HCT116 (cell line): Measurements from ENCODE around the gene ZBTB24. TPM values are rescaled to one million over a fixed set of nuclear protein-coding genes. Genes with fewer than 3 reads are reported as not detected.

Source experiments
- ATAC-seq: fragments of 200-7000 bp; cut with Tn5 transposase; 2 replicates; pipeline ENCODE4 v1.9.1; 2020; ENCODE audit warnings: mild to moderate bottlenecking, moderate library complexity
- BruUV-seq: library from RNA; stranded (reverse); fragments of 400-500 nt; replicated peaks from 2 replicates; lab custom pipeline; 2021; lab: Mats Ljungman, UMichigan
- CTCF ChIA-PET: fragments of 300-600 bp; sonication (Branson Sonifier 250); formaldehyde crosslinking; loops from one replicate; lab custom pipeline; 2021; ENCODE audit warnings: antibody characterized with exemption; lab: Charles Lee
- POLR2A ChIA-PET: fragments of 300-600, 350-600 bp; sonication (Branson Sonifier 250); formaldehyde crosslinking; loops from one replicate; lab custom pipeline; 2021; ENCODE audit warnings: antibody characterized with exemption; lab: Charles Lee
- RAD21 ChIA-PET, 2 experiments: fragments of 300-600 bp; sonication (Branson Sonifier 250); formaldehyde crosslinking; loops; one replicate each; lab custom pipeline; 2023; ENCODE audit warnings: low total read pairs in 2 of 2; ENCODE audit not compliant: uncharacterized antibody in 2 of 2, unreplicated experiment in 2 of 2, low non-redundant PET in 1 of 2; lab: Charles Lee
- DNase-seq: peaks from one replicate; pipeline ENCODE4 v3.0.0-alpha.2; 2010; ENCODE audit warnings: low read depth, low spot score
- H2AFZ ChIP-seq: fragments of 200-600 bp; shearing (Covaris generic), sonication (generic); 2 replicates; pipeline ENCODE4 v1.6.1; 2017; ENCODE audit warnings: low read depth, mixed run types, mixed read lengths, antibody characterized with exemption, low read length; ENCODE audit not compliant: poor library complexity, severe bottlenecking
- H3K27ac ChIP-seq: 2 replicates; pipeline ENCODE4 v1.5.1; 2012; ENCODE audit warnings: low read depth, low read length
- H3K27me3 ChIP-seq: fragments of 200-600 bp; sonication (generic); 2 replicates; pipeline ENCODE4 v1.6.1; 2016; ENCODE audit warnings: mixed run types, low read length, mixed read lengths; ENCODE audit not compliant: insufficient read depth
- H3K36me3 ChIP-seq, 2 experiments: fragments of 200-500 bp in 1 of 2; fragments of 200-600 bp in 1 of 2; sonication (Bioruptor generic) in 1 of 2; sonication (generic) in 1 of 2; 2 replicates each; pipeline versions ENCODE4 v1.5.1 to v1.6.1; 2014 to 2016; ENCODE audit warnings: low read length in 2 of 2, inconsistent platforms in 1 of 2, mixed read lengths in 1 of 2, mixed run types in 1 of 2; ENCODE audit not compliant: insufficient read depth in 2 of 2, control insufficient read depth in 1 of 2
- H3K4me1 ChIP-seq, 2 experiments: fragments of 200-600 bp in 1 of 2; sonication (generic) in 1 of 2; 2 replicates each; pipeline versions ENCODE4 v1.5.1 to v1.6.1; 2012 to 2017; ENCODE audit warnings: low read length in 2 of 2, inconsistent platforms in 1 of 2, mild to moderate bottlenecking in 1 of 2, mixed read lengths in 1 of 2, mixed run types in 1 of 2, moderate library complexity in 1 of 2; ENCODE audit not compliant: insufficient read depth in 2 of 2, control insufficient read depth in 1 of 2
- H3K4me2 ChIP-seq: fragments of 200-600 bp; sonication (generic); 2 replicates; pipeline ENCODE4 v1.6.1; 2017; ENCODE audit warnings: mixed run types, low read length, mixed read lengths
- H3K4me3 ChIP-seq, 2 experiments: fragments of 200-600 bp in 1 of 2; sonication (generic) in 1 of 2; replicated peaks in 1 of 2; 2 replicates each; pipeline ENCODE4 v1.5.1; 2011 to 2016; ENCODE audit warnings: low read length in 2 of 2, control low read depth in 1 of 2, low read depth in 1 of 2, mild to moderate bottlenecking in 1 of 2, mixed read lengths in 1 of 2, mixed run types in 1 of 2
- H3K79me2 ChIP-seq: fragments of 200-600 bp; sonication (generic); 2 replicates; pipeline ENCODE4 v1.6.1; 2017; ENCODE audit warnings: mild to moderate bottlenecking, mixed run types, low read length, moderate library complexity, mixed read lengths; ENCODE audit not compliant: insufficient read depth
- H3K9ac ChIP-seq: fragments of 200-600 bp; sonication (generic); 2 replicates; pipeline ENCODE4 v1.6.1; 2016; ENCODE audit warnings: low read length, mixed read lengths
- H3K9me2 ChIP-seq: fragments of 200-600 bp; sonication (generic), shearing (Covaris generic); 2 replicates; pipeline ENCODE4 v1.6.1; 2017; ENCODE audit warnings: mixed run types, mild to moderate bottlenecking, moderate library complexity; ENCODE audit not compliant: insufficient read depth
- H3K9me3 ChIP-seq, 2 experiments: fragments of 200-500 bp in 1 of 2; fragments of 200-600 bp in 1 of 2; sonication (Bioruptor generic) in 1 of 2; sonication (generic) in 1 of 2; 2 replicates each; pipeline ENCODE4 v1.6.1; 2014 to 2017; ENCODE audit warnings: low read length in 2 of 2, mixed read lengths in 2 of 2, inconsistent platforms in 1 of 2, low read depth in 1 of 2, mild to moderate bottlenecking in 1 of 2, mixed run types in 1 of 2, moderate library complexity in 1 of 2; ENCODE audit not compliant: control insufficient read depth in 1 of 2, insufficient read depth in 1 of 2
- H4K20me1 ChIP-seq: fragments of 200-600 bp; sonication (generic), shearing (Covaris generic); 2 replicates; pipeline ENCODE4 v1.6.1; 2017; ENCODE audit warnings: mixed run types, mild to moderate bottlenecking, moderate library complexity; ENCODE audit not compliant: insufficient read depth
- CEBPB ChIP-seq: IDR thresholded peaks from 2 replicates; pipeline ENCODE4 v1.6.1; 2012; ENCODE audit warnings: low read depth
- EGR1 ChIP-seq: IDR thresholded peaks from 2 replicates; pipeline ENCODE4 v1.6.1; 2012; ENCODE audit warnings: low read depth
- ELF1 ChIP-seq: IDR thresholded peaks from 2 replicates; pipeline ENCODE4 v1.6.1; 2012; ENCODE audit warnings: low read depth, borderline replicate concordance
- EZH2phosphoT487 ChIP-seq: fragments of 200-600 bp; IDR thresholded peaks from 2 replicates; pipeline ENCODE4 v1.6.1; 2018; ENCODE audit warnings: antibody characterized with exemption, borderline replicate concordance
- FOSL1 ChIP-seq: IDR thresholded peaks from 2 replicates; pipeline ENCODE4 v1.6.1; 2012; ENCODE audit warnings: low read depth
- POLR2A ChIP-seq: IDR thresholded peaks from 2 replicates; pipeline ENCODE4 v1.7.0; 2011; ENCODE audit warnings: borderline replicate concordance; ENCODE audit not compliant: insufficient read depth, insufficient read length; ENCODE audit errors: extremely low read depth
- POLR2AphosphoS5 ChIP-seq: IDR thresholded peaks from 2 replicates; pipeline ENCODE4 v1.6.1; 2011; ENCODE audit warnings: mild to moderate bottlenecking, low read depth, low read length, moderate library complexity
- SIN3A ChIP-seq: IDR thresholded peaks from 2 replicates; pipeline ENCODE4 v1.6.1; 2012; ENCODE audit warnings: low read depth
- SP1 ChIP-seq: IDR thresholded peaks from 2 replicates; pipeline ENCODE4 v1.6.1; 2012; ENCODE audit warnings: low read depth
- SRF ChIP-seq: IDR thresholded peaks from 2 replicates; pipeline ENCODE4 v1.6.1; 2012; ENCODE audit warnings: low read depth
- TCF7L2 ChIP-seq: IDR thresholded peaks from 2 replicates; pipeline ENCODE4 v1.7.0; 2011; ENCODE audit warnings: borderline replicate concordance, inconsistent platforms; ENCODE audit not compliant: insufficient read depth, insufficient read length; ENCODE audit errors: extremely low read depth
- YY1 ChIP-seq: IDR thresholded peaks from 2 replicates; pipeline ENCODE4 v1.6.1; 2011; ENCODE audit warnings: low read length, low read depth, moderate library complexity, mild to moderate bottlenecking; ENCODE audit not compliant: insufficient replicate concordance; ENCODE audit errors: extremely low read depth
- ZFX ChIP-seq: fragments of 450-650 bp; IDR thresholded peaks from 2 replicates; pipeline ENCODE4 v1.6.1; 2017
- ZNF274 ChIP-seq: fragments of 200-500 bp; sonication (Bioruptor generic); IDR thresholded peaks from 2 replicates; pipeline ENCODE4 v1.6.1; 2014; ENCODE audit warnings: mild to moderate bottlenecking, low read depth, low read length, inconsistent platforms
- intact Hi-C: fragments of 100-400 bp; cut with micrococcal nuclease; formaldehyde crosslinking; loops from 2 replicates; pipeline ENCODE4 v1.10.0; 2022
- total RNA-seq: library from RNA; stranded (reverse); gene quantifications from one replicate; pipeline ENCODE4 v1.2.1, GENCODE V29; 2021; ENCODE audit not compliant: unreplicated experiment
- TF ChIP-seq, protein P1 (sequence below), 3 experiments: fragments of 200-600 bp in 1 of 3; sonication (generic) in 1 of 3; IDR thresholded peaks in 2 of 3; conservative IDR thresholded peaks in 1 of 3; 2 replicates each; pipeline ENCODE4 v1.5.1; 2012 to 2017; ENCODE audit warnings: low read depth in 2 of 3, low read length in 2 of 3, antibody characterized with exemption in 1 of 3, borderline replicate concordance in 1 of 3, control low read depth in 1 of 3, mild to moderate bottlenecking in 1 of 3, mixed read lengths in 1 of 3, mixed run types in 1 of 3, moderate library complexity in 1 of 3; ENCODE audit not compliant: insufficient read depth in 1 of 3
- TF ChIP-seq, protein P2 (sequence below): IDR thresholded peaks from 2 replicates; pipeline ENCODE4 v1.6.1; 2012
- TF ChIP-seq, protein P3 (sequence below): IDR thresholded peaks from 2 replicates; pipeline ENCODE4 v1.6.1; 2012
- TF ChIP-seq, protein P4 (sequence below): IDR thresholded peaks from 2 replicates; pipeline ENCODE4 v1.6.1; 2011; ENCODE audit warnings: mild to moderate bottlenecking, low read length, moderate library complexity; ENCODE audit not compliant: insufficient replicate concordance; ENCODE audit errors: extremely low read depth

ZBTB24 gene
- total RNA-seq, 1 experiment from 2014 or later = 11.3 TPM

DNA sequence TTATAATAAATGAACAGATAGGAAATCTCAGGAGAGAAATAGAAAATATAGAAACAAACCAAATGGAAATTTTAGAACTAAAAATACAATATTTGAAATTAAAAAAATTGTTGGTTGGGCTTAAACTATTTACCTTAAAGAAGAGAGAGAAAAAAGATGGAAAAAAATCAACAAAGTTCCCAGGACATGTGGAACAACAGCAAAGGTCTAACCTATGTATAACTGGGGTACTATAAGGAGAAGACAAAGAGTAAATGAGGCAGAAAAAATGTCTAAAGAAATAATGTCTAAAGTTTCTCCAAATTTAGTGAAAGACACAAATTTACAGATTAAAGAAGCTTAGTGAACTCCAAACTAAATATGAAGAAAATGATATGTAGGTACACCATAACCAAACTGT, 41.1 kb upstream of the ZBTB24 start:
- intact Hi-C loops = no loop called here

DNA sequence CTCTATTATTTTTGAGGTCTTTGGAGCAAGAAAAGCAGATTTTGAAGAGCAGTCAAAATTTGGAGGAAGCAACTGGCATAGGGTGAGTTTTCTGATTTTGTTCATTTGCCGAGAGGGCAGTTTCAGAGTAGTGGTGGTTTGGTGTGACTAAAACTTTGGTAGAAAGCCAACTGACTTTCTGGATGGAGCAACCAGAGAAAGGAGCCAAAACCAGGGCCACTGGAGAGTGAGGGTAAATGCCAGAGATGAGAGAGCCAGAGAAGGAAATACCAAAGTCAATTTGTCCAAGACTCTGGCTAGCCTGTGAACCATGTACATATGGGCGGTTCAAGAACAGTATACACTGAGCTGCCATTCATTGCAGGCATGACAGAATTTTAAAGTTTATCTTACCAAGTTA, 40.5 kb upstream of the ZBTB24 start:
- no peak for DNase-seq
- TF ChIP-seq POLR2AphosphoS5 (no peak), ZFX (no peak), POLR2A (no peak), SP1 (no peak), TCF7L2 (no peak), EGR1 (no peak), CEBPB (no peak), YY1 (no peak), EZH2phosphoT487 (no peak), SIN3A (no peak), ELF1 (no peak), SRF (no peak), FOSL1 (no peak)
- TF ChIP-seq, protein P1, sequence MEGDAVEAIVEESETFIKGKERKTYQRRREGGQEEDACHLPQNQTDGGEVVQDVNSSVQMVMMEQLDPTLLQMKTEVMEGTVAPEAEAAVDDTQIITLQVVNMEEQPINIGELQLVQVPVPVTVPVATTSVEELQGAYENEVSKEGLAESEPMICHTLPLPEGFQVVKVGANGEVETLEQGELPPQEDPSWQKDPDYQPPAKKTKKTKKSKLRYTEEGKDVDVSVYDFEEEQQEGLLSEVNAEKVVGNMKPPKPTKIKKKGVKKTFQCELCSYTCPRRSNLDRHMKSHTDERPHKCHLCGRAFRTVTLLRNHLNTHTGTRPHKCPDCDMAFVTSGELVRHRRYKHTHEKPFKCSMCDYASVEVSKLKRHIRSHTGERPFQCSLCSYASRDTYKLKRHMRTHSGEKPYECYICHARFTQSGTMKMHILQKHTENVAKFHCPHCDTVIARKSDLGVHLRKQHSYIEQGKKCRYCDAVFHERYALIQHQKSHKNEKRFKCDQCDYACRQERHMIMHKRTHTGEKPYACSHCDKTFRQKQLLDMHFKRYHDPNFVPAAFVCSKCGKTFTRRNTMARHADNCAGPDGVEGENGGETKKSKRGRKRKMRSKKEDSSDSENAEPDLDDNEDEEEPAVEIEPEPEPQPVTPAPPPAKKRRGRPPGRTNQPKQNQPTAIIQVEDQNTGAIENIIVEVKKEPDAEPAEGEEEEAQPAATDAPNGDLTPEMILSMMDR (IDR thresholded peaks at IDR 0.05 in 2 of 3, conservative IDR thresholded peaks at IDR 0.05 in 1 of 3; ENCODE audit: borderline replicate concordance in 1 of 3, insufficient read depth in 1 of 3, low read depth in 2 of 3, low read length in 2 of 3) = no peak
- TF ChIP-seq, protein P2, sequence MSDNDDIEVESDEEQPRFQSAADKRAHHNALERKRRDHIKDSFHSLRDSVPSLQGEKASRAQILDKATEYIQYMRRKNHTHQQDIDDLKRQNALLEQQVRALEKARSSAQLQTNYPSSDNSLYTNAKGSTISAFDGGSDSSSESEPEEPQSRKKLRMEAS = no peak
- TF ChIP-seq, protein P3, sequence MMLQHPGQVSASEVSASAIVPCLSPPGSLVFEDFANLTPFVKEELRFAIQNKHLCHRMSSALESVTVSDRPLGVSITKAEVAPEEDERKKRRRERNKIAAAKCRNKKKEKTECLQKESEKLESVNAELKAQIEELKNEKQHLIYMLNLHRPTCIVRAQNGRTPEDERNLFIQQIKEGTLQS = no peak
- TF ChIP-seq, protein P4, sequence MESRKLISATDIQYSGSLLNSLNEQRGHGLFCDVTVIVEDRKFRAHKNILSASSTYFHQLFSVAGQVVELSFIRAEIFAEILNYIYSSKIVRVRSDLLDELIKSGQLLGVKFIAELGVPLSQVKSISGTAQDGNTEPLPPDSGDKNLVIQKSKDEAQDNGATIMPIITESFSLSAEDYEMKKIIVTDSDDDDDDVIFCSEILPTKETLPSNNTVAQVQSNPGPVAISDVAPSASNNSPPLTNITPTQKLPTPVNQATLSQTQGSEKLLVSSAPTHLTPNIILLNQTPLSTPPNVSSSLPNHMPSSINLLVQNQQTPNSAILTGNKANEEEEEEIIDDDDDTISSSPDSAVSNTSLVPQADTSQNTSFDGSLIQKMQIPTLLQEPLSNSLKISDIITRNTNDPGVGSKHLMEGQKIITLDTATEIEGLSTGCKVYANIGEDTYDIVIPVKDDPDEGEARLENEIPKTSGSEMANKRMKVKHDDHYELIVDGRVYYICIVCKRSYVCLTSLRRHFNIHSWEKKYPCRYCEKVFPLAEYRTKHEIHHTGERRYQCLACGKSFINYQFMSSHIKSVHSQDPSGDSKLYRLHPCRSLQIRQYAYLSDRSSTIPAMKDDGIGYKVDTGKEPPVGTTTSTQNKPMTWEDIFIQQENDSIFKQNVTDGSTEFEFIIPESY = no peak
- Histone ChIP-seq H3K9me3 (no peaks in the 10 kb centered on the region), H3K4me3 (no peak overlapping the region), H3K9ac (no peak overlapping the region), H3K79me2 (no peaks in the 10 kb centered on the region), H3K4me2 (no peak overlapping the region), H3K4me1 (no peaks in the 10 kb centered on the region), H4K20me1 (no peaks in the 10 kb centered on the region), H2AFZ (no peak overlapping the region), H3K27me3 (no peaks in the 10 kb centered on the region), H3K27ac (no peak overlapping the region), H3K36me3 (no peaks in the 10 kb centered on the region), H3K9me2 (no peaks in the 10 kb centered on the region)
- ChIA-PET RAD21 (no interaction called here), CTCF (no interaction called here), POLR2A (no interaction called here)
- no TSS peak for BruUV-seq
- intact Hi-C loops = no loop called here
- no peak for ATAC-seq

More for the DNA sequence above, 41.1 kb upstream of the ZBTB24 start:
- no peak for TF ChIP-seq ELF1
- TF ChIP-seq SIN3A = no peak
- TF ChIP-seq ZNF274 = no peak
- no peak for TF ChIP-seq CEBPB
- no peak overlapping the region for H3K9ac ChIP-seq
- no TSS peak for BruUV-seq
- no peak for DNase-seq
- ChIA-PET RAD21 (no interaction called here), CTCF (interaction anchor here (1.1 kb wide), 1 partner anchor 515 kb away, joined by 3 read pairs; no protein-coding TSS in a partner anchor), POLR2A (no interaction called here)
- H3K9me2 ChIP-seq = no peaks in the 10 kb centered on the region
- no peak for ATAC-seq
- no peaks in the 10 kb centered on the region for H3K27me3 ChIP-seq
- H3K9me3 ChIP-seq = no peaks in the 10 kb centered on the region
- H4K20me1 ChIP-seq = no peaks in the 10 kb centered on the region
- no peaks in the 10 kb centered on the region for H3K36me3 ChIP-seq
- no peak overlapping the region for H3K27ac ChIP-seq
- no peak overlapping the region for H3K4me3 ChIP-seq
- H3K4me2 ChIP-seq = no peak overlapping the region
- H3K4me1 ChIP-seq = no peaks in the 10 kb centered on the region
- H3K79me2 ChIP-seq = no peaks in the 10 kb centered on the region
- no peak overlapping the region for H2AFZ ChIP-seq
